ENCODE measurements around the gene ODF2. TPM values are rescaled to one million over a fixed set of nuclear protein-coding genes. Genes with fewer than 3 reads are reported as not detected.

The ODF2 gene
- total RNA-seq (2021; ENCODE audit: unreplicated experiment) (36.8 TPM), Bru-seq, nascent RNA (percentile 64 among the genes with signal in this experiment), BruChase-seq, experiment 1, labeled RNA remaining after a 2-hour chase (percentile 74 among the genes with signal in this experiment), BruChase-seq, experiment 2, labeled RNA remaining after a 6-hour chase (percentile 78 among the genes with signal in this experiment)
- polyA plus RNA-seq (2012; ENCODE audit: insufficient read length), result 36.0 TPM
- long read RNA-seq, transcript ODF2-201 (21 exons, 3,899 nt), result major isoform, 16 of 59 reads
- long read RNA-seq, partial matches to known transcripts, result 10 of 59 reads
- long read RNA-seq, other reads (novel, unspliced or antisense), result 33 of 59 reads

GRCh38 chr9:128455849-128456612 is at the start of gene ODF2:
Gene ODF2 (plus strand): TSS chr9:128456006. CDS start chr9:128456092, 86 bp downstream.
- ATAC-seq, result peak; percentile 92
- POLR2A ChIA-PET, result interaction anchor here (0.7 kb wide), 1 partner anchor 36 kb away, joined by 5 read pairs; no protein-coding TSS in a partner anchor

DNA sequence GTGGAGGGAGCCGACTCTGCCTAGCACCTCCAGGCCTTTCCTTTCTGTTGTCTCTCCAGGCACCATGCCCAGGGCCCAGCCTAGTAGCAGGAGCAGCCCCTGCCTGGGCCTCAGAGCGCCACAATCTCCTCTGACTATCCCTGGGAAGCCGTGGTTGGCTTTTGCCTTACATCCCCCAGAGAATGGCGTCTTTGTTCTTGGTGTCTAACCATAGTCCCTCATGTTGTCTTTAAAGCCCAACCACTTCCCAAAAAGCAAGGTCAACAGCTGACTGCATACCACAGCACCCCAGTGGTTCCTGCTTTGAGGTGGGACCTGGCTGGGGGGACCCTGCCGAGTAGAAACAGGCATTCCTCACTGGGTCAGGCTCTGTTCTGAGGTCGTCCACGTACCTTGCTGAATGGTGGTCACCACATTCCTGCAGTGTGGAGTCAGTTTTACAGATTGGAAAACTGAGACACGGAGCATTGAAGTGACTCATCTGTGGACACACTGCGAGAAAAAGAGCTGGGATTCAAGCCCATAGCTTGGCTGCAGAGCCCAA is 48.9 kb upstream of the ODF2 start:
- ChIA-PET POLR2A (no interaction called here), CTCF (no interaction called here)
- Histone ChIP-seq H3K4me3 (ENCODE audit: low read depth in 2 of 2, low read length in 2 of 2) (no peak overlapping the region), H3K4me1 (ENCODE audit: control insufficient read depth, insufficient read depth, low read length) (peaks cover 9% of the 10 kb centered on the region; the same call in 1 of the 2 replicates), H3K36me3 (ENCODE audit: control insufficient read depth, insufficient read depth, low read length) (no peaks in the 10 kb centered on the region), H3K27me3 (ENCODE audit: control insufficient read depth, insufficient read depth, low read length) (no peaks in the 10 kb centered on the region), H3K9me3 (ENCODE audit: control insufficient read depth, insufficient read depth, low read depth, low read length) (no peaks in the 10 kb centered on the region), H3K27ac (ENCODE audit: low read length) (no peak overlapping the region)
- intact Hi-C loops (cut with micrococcal nuclease; ENCODE audit: unreplicated experiment), result no loop called here
- DNase-seq (ENCODE audit: low read depth, low spot score) (no peak), ATAC-seq (no peak)
- TF ChIP-seq SIN3A (IDR thresholded peaks at IDR 0.05; ENCODE audit: borderline replicate concordance, insufficient read depth, low read depth, low read length) (no peak), POLR2AphosphoS5 (IDR thresholded peaks at IDR 0.05; ENCODE audit: low read depth, low read length) (no peak), TCF7L2 (IDR thresholded peaks at IDR 0.05; ENCODE audit: low read depth, low read length) (no peak), REST (IDR thresholded peaks at IDR 0.05; ENCODE audit: insufficient read depth in 1 of 2, low read depth in 2 of 2, low read length in 1 of 2) (no peak), CTCF (IDR thresholded peaks at IDR 0.05) (no peak)
- in situ Hi-C loops (cut with HindIII; ENCODE audit: low pct_unique_long_range_greater_than_20kb, low sequenced_read_pairs), result no loop called here
- BruUV-seq (replicated peaks), result no TSS peak

More at GRCh38 chr9:128455849-128456612, at the start of gene ODF2:
- H3K4me1 ChIP-seq (ENCODE audit: control insufficient read depth, insufficient read depth, low read length), result peaks cover 5% of the 10 kb centered on the region; the same call in 1 of the 2 replicates
- H3K27ac ChIP-seq (ENCODE audit: low read length), result peak within 1 kb of the TSS; percentile 69; the same call in 1 of the 2 replicates
- peaks cover 4% of the 10 kb centered on the region for H3K36me3 ChIP-seq (ENCODE audit: control insufficient read depth, insufficient read depth, low read length)
- no peaks in the 10 kb centered on the region for H3K9me3 ChIP-seq (ENCODE audit: control insufficient read depth, insufficient read depth, low read depth, low read length)
- peak; percentile 47 for DNase-seq (ENCODE audit: low read depth, low spot score)
- H3K4me3 ChIP-seq (ENCODE audit: low read depth in 2 of 2, low read length in 2 of 2), result peak within 1 kb of the TSS; percentile 72 to 76
- in situ Hi-C loops (cut with HindIII; ENCODE audit: low pct_unique_long_range_greater_than_20kb, low sequenced_read_pairs) (no loop called here), intact Hi-C loops (cut with micrococcal nuclease; ENCODE audit: unreplicated experiment) (no loop called here)
- CTCF ChIA-PET, result interaction anchor here (1.3 kb wide), 1 partner anchor 17 kb away, joined by 3 read pairs; no protein-coding TSS in a partner anchor
- no TSS peak for BruUV-seq (replicated peaks)
- no peaks in the 10 kb centered on the region for H3K27me3 ChIP-seq (ENCODE audit: control insufficient read depth, insufficient read depth, low read length)
- peak; percentile 51; the same call in 1 of the 2 replicates for TF ChIP-seq POLR2AphosphoS5 (IDR thresholded peaks at IDR 0.05; ENCODE audit: low read depth, low read length)
- TF ChIP-seq SIN3A (IDR thresholded peaks at IDR 0.05; ENCODE audit: borderline replicate concordance, insufficient read depth, low read depth, low read length), result peak; percentile 96
- TF ChIP-seq TCF7L2 (IDR thresholded peaks at IDR 0.05; ENCODE audit: low read depth, low read length), result no peak

All from Panc1 (cell line).